Measurements from ENCODE around the gene RAB11A. TPM values are rescaled to one million over a fixed set of nuclear protein-coding genes. Genes with fewer than 3 reads are reported as not detected.

The RAB11A gene
- polyA plus RNA-seq, 1 donor from 2014 or later, result 600 TPM

GRCh38 chr15:65922621-65923020, 53.3 kb downstream of the RAB11A start:
- Histone ChIP-seq H3K4me3 (ENCODE audit: low read length) (no peak overlapping the region), H3K79me2 (replicated peaks; ENCODE audit: insufficient read depth, low read length) (no peaks in the 10 kb centered on the region), H3K4me2 (ENCODE audit: low read length) (no peak overlapping the region), H3F3A (ENCODE audit: insufficient read depth, low read length, poor library complexity, severe bottlenecking) (no peaks in the 10 kb centered on the region), H4K20me1 (ENCODE audit: insufficient read depth) (no peaks in the 10 kb centered on the region), H3K36me3 (ENCODE audit: insufficient read depth, low read length) (no peaks in the 10 kb centered on the region), H3K9me3 (ENCODE audit: low read length) (no peaks in the 10 kb centered on the region), H3K27me3 (ENCODE audit: insufficient read depth, low read depth, low read length) (no peaks in the 10 kb centered on the region), H3K9me2 (ENCODE audit: insufficient read depth, low read length) (no peaks in the 10 kb centered on the region), H3K27ac (ENCODE audit: low read length) (no peak overlapping the region), H2AFZ (ENCODE audit: low read depth, low read length) (no peak overlapping the region), H3K9ac (ENCODE audit: low read length) (no peak overlapping the region)
- TF ChIP-seq EP300 (conservative IDR thresholded peaks at IDR 0.05; ENCODE audit: poor library complexity, severe bottlenecking), result no peak

GRCh38 chr15:65923264-65923663, 54.0 kb downstream of the RAB11A start:
- no peak overlapping the region for H3K4me2 ChIP-seq (ENCODE audit: low read length)
- H3K27ac ChIP-seq (ENCODE audit: low read length), result no peak overlapping the region
- H3K9me3 ChIP-seq (ENCODE audit: low read length), result no peaks in the 10 kb centered on the region
- no peak overlapping the region for H2AFZ ChIP-seq (ENCODE audit: low read depth, low read length)
- no peaks in the 10 kb centered on the region for H3K27me3 ChIP-seq (ENCODE audit: insufficient read depth, low read depth, low read length)
- no peak overlapping the region for H3K9ac ChIP-seq (ENCODE audit: low read length)
- H4K20me1 ChIP-seq (ENCODE audit: insufficient read depth), result no peaks in the 10 kb centered on the region
- H3K79me2 ChIP-seq (replicated peaks; ENCODE audit: insufficient read depth, low read length), result no peaks in the 10 kb centered on the region
- H3K9me2 ChIP-seq (ENCODE audit: insufficient read depth, low read length), result no peaks in the 10 kb centered on the region
- H3K36me3 ChIP-seq (ENCODE audit: insufficient read depth, low read length), result no peaks in the 10 kb centered on the region
- no peak overlapping the region for H3K4me3 ChIP-seq (ENCODE audit: low read length)
- no peaks in the 10 kb centered on the region for H3F3A ChIP-seq (ENCODE audit: insufficient read depth, low read length, poor library complexity, severe bottlenecking)
- TF ChIP-seq POLR2AphosphoS5 (IDR thresholded peaks at IDR 0.05) (no peak), TAF1 (IDR thresholded peaks at IDR 0.05; ENCODE audit: low read depth) (no peak), EP300 (conservative IDR thresholded peaks at IDR 0.05; ENCODE audit: poor library complexity, severe bottlenecking) (no peak), CTCF (IDR thresholded peaks at IDR 0.05; ENCODE audit: poor library complexity, severe bottlenecking) (no peak), EZH2 (IDR thresholded peaks at IDR 0.05; ENCODE audit: borderline replicate concordance, insufficient read depth, low read length, poor library complexity, severe bottlenecking) (no peak), MXI1 (conservative IDR thresholded peaks at IDR 0.05; ENCODE audit: poor library complexity, severe bottlenecking) (no peak), RAD21 (conservative IDR thresholded peaks at IDR 0.05) (no peak), REST (IDR thresholded peaks at IDR 0.05; ENCODE audit: borderline replicate concordance) (no peak), SMC3 (conservative IDR thresholded peaks at IDR 0.05; ENCODE audit: poor library complexity) (no peak)

- no peak for TF ChIP-seq EZH2 (IDR thresholded peaks at IDR 0.05; ENCODE audit: borderline replicate concordance, insufficient read depth, low read length, poor library complexity, severe bottlenecking)
- TF ChIP-seq TAF1 (IDR thresholded peaks at IDR 0.05; ENCODE audit: low read depth), result no peak
- no peak for TF ChIP-seq SMC3 (conservative IDR thresholded peaks at IDR 0.05; ENCODE audit: poor library complexity)
- TF ChIP-seq REST (IDR thresholded peaks at IDR 0.05; ENCODE audit: borderline replicate concordance), result no peak
- TF ChIP-seq MXI1 (conservative IDR thresholded peaks at IDR 0.05; ENCODE audit: poor library complexity, severe bottlenecking), result no peak
- no peak for TF ChIP-seq POLR2AphosphoS5 (IDR thresholded peaks at IDR 0.05)
- TF ChIP-seq EP300 (conservative IDR thresholded peaks at IDR 0.05; ENCODE audit: poor library complexity, severe bottlenecking), result no peak
- TF ChIP-seq RAD21 (conservative IDR thresholded peaks at IDR 0.05), result no peak
- no peak for TF ChIP-seq CTCF (IDR thresholded peaks at IDR 0.05; ENCODE audit: poor library complexity, severe bottlenecking)
- Histone ChIP-seq H3K4me2 (ENCODE audit: low read length) (no peak overlapping the region), H4K20me1 (ENCODE audit: insufficient read depth) (no peaks in the 10 kb centered on the region), H3K27ac (ENCODE audit: low read length) (no peak overlapping the region), H3K79me2 (replicated peaks; ENCODE audit: insufficient read depth, low read length) (no peaks in the 10 kb centered on the region), H2AFZ (ENCODE audit: low read depth, low read length) (no peak overlapping the region), H3K9ac (ENCODE audit: low read length) (no peak overlapping the region), H3K9me3 (ENCODE audit: low read length) (no peaks in the 10 kb centered on the region), H3K27me3 (ENCODE audit: insufficient read depth, low read depth, low read length) (no peaks in the 10 kb centered on the region), H3K4me3 (ENCODE audit: low read length) (no peak overlapping the region), H3K9me2 (ENCODE audit: insufficient read depth, low read length) (no peaks in the 10 kb centered on the region), H3F3A (ENCODE audit: insufficient read depth, low read length, poor library complexity, severe bottlenecking) (no peaks in the 10 kb centered on the region), H3K36me3 (ENCODE audit: insufficient read depth, low read length) (no peaks in the 10 kb centered on the region)
These were observed 54.7 kb downstream of the RAB11A start for GRCh38 chr15:65924004-65924403.
